Measurements from ENCODE around the gene MMP25.

- no peak for TF ChIP-seq EZH2 (IDR thresholded peaks at IDR 0.05; ENCODE audit: insufficient read depth, low read length)
- TF ChIP-seq, protein P1, sequence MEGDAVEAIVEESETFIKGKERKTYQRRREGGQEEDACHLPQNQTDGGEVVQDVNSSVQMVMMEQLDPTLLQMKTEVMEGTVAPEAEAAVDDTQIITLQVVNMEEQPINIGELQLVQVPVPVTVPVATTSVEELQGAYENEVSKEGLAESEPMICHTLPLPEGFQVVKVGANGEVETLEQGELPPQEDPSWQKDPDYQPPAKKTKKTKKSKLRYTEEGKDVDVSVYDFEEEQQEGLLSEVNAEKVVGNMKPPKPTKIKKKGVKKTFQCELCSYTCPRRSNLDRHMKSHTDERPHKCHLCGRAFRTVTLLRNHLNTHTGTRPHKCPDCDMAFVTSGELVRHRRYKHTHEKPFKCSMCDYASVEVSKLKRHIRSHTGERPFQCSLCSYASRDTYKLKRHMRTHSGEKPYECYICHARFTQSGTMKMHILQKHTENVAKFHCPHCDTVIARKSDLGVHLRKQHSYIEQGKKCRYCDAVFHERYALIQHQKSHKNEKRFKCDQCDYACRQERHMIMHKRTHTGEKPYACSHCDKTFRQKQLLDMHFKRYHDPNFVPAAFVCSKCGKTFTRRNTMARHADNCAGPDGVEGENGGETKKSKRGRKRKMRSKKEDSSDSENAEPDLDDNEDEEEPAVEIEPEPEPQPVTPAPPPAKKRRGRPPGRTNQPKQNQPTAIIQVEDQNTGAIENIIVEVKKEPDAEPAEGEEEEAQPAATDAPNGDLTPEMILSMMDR (IDR thresholded peaks at IDR 0.05; ENCODE audit: insufficient read depth, low read depth, low read length): no peak
These were observed 50.9 kb downstream of the MMP25 start for GRCh38 chr16:3097266-3097665.
